CD4-positive, alpha-beta T cell treated with Interleukin-4 for 4 hours (primary cell): ENCODE measurements around the gene RERE.
A peak's percentile ranks its signal among the peaks of the same experiment; 100 is the strongest.

ENCODE experiments used
- DNase-seq: peaks from one replicate; pipeline ENCODE4 v3.0.0-alpha.2; 2020

Gene RERE

DNA sequence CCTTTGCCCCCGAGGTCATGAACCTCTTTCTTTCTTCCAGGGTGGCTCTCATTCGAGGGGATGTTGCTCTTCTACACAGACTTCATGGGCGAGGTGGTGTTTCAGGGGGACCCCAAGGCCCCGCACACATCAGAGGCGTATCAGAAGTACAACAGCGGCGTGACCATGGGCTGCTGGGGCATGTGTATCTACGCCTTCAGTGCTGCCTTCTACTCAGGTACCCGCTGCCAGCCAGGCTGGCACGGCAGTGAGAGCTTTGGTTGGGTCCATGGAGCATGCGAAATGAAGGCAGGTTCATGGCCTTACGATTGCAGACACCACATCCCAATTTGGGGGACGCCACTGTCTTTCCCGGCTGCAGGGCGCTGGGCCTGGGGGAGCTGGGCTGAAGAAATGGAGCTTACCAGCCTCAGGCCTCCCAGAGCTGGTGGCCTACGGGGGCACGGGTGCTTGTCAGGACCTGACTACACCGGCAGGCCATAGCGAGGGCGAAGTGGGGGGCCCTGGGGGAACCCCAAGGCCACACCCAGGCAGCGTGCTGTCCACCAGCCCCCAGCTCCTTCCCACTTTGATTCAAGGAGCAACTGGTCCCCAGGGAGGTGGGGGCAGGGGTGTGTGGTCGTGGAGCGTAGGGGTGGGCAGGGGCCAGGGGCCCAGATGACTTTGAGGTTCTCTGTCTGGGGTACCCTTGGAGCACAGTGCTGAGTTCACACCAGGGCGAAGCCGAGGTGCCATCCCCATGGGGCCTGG is 479.5 kb downstream of the RERE start:
- no peak for DNase-seq

DNA sequence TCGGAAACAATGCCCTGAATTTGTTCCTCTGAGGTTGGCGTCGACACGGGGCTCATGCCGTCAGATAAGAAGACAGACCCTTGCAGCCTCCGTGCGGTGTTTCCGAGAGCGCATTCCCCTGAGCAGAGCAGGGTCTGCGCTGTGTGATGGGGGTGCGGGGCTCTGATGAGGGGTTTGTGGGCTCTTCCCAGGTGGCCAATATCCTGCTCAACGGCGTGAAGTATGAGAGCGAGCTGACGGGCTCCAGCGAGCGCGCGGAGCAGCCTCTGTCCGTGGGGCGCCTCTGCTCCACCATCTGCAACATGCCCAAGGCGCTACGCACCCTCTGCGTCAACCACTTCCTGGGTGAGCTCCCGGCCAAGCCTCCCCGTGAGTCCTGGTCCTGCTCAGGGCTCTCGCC is 482.2 kb downstream of the RERE start:
- DNase-seq, result no peak

DNA sequence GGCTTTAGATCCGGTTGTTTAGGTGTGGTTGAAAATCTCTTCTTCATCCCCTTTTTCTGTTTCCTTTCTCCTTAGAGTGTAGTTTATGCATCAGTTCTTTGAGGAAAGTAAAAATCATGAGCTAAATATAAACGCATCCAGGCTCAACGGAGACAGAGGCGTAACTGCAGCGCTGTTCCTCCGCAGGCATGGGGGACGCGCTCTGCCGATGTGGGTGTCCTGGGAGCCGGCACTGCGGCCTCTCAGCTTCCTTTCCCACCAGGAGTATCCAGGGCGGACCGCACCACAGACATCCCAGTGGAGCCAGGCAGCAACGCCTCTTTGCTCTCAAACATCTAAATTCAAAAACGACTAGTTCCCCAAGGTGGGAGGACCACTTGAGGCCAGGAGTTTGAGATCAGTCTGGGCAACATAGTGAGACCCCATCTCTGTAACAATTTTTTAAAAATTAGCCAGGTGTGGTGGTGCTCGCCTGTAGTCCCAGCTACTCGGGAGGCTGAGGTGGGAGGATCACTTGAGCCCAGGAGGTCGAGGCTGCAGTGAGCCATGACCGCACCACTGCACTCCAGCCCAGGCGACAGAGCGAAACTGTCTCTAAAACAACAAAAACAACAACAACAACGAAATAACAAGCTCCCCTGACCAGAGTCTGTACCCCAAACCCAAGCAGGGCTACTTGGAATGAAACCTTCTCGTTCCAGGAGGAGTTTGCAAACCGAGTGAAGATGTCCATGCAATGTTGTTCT is 483.2 kb downstream of the RERE start:
- DNase-seq, result no peak

DNA sequence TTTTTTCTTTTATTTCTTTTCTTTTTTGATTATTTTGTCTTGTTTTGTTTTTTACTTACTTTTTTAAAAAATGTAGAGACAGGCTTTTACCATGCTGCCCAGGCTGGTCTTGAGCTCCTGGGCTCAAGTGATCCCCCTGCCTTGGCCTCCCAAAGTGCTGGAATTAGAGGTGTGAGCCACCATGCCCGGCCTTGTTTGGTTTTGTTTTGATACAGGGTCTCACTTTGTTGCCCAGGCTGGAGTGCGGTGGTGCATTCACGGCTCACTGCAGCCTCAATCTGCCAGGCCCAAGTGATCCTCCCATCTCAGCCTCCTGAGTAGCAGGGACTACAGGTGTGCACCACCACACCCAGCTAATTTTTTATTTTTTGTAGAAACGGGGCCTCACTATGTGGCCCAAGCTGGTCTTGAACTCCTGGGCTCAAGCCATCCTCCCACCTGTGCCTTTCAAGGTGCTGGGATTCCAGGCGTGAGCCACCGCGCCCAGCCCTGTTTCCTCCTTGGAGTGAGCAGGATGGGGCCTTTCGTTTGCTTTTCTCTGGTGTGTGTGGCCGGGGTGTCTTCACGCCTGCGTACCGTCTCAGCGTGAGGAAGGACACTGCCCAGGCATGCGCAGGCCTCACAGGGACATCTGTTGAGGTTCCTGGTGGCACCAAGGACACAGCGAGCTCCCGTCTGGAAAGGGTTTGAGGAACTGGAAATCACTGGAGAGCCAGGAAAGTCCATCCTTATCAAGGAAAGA is 484.0 kb downstream of the RERE start:
- DNase-seq, result no peak

DNA sequence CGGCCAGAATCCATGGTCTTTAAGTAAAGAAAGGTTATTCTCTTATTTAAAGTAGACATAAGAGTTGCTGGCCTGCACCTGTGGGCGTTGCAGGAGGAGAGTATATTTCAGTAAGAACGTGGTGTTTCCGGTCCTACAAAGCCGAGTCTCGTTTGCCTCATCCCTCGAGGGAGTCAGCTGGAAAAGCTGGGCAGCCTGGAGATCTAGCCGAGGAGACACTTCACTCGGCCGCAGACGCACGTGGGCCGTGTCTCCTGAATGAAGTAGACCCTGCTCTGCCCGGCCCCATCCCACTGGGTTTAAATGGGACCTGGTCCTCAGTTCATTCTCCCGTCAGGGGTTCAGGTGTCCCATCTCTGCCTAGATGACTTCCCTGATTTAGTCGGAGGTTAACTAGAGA is 484.6 kb downstream of the RERE start:
- no peak for DNase-seq

DNA sequence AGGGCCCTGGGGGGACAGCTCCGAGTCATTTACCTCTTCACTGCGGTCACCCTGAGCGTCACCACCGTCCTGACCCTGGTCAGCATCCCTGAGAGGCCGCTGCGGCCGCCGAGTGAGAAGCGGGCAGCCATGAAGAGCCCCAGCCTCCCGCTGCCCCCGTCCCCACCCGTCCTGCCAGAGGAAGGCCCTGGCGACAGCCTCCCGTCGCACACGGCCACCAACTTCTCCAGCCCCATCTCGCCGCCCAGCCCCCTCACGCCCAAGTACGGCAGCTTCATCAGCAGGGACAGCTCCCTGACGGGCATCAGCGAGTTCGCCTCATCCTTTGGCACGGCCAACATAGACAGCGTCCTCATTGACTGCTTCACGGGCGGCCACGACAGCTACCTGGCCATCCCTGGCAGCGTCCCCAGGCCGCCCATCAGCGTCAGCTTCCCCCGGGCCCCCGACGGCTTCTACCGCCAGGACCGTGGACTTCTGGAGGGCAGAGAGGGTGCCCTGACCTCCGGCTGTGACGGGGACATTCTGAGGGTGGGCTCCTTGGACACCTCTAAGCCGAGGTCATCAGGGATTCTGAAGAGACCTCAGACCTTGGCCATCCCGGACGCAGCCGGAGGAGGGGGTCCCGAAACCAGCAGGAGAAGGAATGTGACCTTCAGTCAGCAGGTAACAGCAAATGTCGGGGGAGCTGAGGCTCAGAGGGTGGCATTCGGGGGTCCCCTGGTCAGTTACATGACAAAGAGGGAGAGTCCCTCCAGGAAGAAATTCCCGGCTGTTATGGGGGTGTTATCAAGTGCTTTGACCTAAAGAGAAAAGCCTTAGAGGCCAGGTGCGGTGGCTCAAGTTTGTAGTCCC is 486.9 kb downstream of the RERE start:
- no peak for DNase-seq

DNA sequence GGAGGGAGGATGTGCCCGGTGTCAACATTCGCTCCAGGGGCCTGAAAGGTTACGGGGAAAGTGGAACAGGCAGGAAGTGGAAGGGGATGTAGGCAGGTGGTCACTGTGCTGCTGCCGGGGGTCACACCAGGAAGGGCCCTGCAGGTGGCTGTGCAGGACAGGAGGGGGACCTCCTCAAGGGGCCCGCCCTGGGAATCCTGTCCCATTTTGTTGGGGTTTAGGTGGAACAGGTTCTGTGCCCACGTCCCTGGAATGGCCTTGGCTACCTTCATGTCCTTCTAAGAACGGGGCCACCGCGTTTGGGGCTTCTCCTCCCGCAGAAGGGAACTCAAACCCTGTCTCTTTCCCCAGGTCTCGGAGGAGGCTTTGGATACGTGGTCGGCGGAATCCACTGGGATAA is 487.6 kb downstream of the RERE start:
- DNase-seq, result no peak

DNA sequence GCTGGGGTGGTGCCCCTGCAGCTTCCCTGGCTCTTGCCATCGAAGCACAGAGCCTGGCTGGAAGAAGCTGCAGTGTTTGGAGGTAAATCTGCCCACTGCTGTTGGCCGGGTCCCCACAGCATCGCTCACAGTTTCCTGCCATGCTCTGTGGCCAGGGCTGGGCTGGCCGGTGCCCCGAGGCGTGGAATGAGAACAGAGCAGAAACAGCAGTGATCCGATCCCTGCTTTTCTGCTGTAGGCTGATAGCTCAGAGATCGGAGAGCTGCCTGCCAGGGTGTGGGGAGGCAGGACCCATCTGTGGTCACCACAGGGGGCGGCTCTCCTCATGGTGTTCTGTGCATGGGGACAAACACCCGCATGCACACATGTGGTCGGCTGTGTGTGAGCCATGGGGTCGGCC is 488.0 kb downstream of the RERE start:
- no peak for DNase-seq

DNA sequence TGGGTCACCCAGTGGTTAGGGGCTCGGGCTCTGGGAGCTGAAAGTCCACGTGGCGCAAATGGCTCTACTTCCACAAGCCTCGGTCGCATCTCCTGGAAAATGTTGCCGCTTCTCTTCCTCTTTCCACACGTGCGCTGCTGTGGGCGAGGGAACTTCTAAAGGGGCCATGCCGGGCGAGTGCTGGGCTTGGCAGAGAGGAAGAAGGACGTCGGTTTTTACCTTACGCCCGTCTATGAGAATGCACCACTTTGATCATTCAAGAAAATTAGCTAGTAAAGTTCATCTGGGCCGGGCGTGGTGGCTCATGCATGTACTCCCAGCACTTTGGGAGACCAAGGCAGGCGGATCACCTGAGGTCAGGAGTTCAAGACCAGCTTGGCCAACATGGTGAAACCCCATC is 489.2 kb downstream of the RERE start:
- no peak for DNase-seq

DNA sequence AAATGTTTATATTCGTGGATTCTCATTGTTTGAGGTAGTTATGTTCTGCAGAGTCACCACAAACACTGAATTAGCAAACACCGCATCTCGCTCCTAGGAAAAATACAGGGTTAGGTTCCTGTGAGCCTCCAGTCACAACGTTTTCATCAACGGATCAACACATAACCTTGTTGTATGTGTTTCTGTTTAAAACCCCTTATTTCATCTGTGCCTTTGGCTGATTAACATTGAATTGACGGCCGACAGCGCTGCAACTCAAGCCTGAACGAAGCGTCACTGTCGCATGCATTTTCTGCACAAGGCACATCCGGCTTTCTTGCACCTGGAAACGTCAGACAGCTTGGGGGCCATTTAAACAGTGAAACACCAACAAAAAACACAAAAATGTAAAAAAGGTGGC is 491.2 kb downstream of the RERE start:
- DNase-seq, result no peak

DNA sequence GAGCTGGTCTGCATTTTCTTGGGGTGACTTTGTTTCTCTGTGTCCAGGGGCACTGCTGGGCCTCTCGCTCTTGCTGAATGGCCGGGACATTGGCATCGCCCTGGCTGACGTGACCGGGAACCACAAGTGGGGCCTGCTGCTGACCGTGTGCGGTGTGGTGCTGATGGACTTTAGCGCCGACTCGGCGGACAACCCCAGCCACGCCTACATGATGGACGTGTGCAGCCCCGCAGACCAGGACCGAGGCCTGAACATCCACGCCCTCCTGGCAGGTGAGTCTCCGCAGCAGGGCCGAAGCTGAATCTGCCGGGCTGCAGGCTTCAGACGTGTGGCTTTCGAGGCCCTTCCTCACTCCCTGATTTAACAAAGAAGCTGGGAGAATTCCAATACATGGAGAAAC is 491.7 kb downstream of the RERE start:
- no peak for DNase-seq

DNA sequence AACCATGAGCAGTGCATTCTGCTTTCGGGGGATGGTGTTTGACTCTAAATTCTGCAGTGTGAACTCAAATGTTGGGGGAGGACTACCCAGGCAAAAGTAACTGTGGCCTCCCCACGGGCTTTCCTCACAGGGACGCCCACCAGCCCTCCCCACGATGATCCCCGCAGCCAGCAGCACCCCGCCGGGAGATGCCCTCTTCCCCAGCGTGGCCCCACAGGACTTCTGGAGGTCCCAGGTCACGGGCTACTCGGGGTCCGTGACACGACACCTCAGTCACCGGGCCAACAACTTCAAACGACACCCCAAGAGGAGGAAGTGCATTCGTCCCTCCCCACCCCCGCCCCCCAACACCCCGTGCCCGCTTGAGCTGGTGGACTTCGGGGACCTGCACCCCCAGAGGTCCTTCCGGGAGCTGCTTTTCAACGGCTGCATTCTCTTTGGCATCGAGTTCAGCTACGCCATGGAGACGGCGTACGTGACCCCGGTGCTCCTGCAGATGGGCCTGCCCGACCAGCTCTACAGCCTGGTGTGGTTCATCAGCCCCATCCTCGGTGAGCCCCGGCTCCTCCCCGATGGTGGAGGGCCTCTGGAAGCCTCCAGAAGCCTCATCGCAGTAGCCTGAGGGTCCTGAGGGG is 493.1 kb downstream of the RERE start:
- DNase-seq, result no peak

DNA sequence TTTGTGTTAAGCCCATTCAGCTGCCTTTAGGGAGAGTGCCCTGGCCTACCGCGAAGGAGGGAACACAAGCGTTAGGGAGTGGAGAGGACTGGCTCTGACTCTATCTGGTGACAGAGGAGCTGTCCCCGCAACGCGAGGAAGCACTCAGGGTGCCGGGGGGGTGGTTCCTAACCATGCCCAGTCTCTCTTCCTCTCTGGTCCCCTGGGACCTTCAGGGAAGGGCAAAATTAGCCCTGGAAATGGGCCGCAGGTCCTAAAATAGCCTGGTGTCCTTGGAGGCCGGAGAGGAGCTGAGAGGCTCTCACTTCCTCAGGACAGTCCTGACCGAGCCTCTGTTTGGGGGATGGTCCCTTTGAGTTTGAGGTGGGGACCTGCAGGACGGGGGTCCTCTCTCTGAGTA is 493.7 kb downstream of the RERE start:
- no peak for DNase-seq

DNA sequence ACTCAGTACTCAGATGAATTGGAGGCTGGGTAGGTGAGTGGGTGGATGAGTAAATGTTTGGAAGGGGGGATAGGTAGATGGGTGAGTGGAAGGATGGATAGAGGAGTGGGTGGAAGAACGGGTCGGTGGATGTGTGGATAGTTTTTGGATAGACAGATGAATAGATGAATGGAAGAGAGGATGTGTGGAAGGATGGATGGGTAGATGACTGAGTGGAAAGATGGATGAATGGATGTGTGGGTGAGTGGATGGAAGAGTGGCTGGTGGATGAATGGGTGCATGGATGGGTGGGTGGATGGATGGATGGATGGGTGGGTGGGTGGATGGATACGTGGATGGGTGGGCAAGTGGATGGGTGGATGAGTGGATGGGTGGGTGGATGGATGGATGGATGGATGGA is 495.8 kb downstream of the RERE start:
- DNase-seq, result no peak

DNA sequence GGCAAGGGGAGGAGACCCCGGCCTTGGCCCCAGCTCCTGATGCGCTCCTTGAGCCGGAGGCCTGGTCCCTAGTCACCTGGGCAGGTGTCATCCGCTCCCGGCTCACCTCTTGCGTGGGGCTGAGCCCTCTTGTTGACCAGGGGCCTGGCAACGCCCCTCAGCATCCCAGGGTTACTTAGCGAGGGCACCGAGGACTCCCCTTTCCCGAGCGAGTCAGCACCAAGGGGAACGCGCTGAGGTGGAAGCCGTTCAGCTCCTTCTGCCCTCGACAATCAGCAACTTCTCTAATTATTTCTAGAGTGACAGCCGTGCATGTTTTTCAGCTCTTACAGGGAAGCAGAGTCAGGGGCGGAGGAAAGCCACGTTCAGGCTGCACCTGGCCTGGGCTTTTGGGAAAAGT is 499.0 kb downstream of the RERE start:
- no peak for DNase-seq

DNA sequence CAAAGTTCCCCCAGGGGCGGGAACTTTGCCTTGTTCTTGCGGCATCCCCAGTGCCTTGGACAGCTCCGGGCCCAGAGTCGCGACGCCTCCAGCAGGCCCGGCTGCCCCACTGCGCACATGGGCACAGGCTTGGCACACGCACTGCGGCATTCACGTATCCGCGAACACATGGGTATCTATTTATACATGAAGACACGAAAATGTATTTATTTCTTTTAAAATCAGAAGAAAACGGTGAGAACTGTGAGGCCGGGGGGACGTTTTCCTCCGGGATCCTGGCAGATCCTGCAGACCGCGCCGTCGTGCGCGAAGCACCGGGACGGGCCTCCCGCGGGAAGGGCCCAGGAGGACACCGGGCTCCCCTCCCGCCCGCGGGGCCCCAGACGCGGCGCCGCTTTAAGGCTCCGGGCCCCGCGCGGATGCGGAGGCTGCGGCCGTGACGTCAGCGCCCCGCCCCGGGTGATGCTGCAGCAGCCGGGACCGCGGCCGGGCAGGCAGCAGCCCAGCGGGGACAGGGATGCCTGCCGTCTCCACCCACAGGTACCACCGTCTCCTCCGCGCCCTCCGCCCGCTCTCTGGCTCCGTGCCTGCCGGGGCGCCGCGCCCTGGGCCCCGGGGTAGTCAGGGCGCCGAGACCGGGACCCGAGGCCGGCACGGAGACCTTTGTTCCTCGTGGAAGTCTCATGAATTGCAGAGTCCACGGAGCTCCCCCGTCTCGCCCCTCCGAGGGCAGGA is 499.6 kb downstream of the RERE start, which contains the start of gene SLC45A1:
SLC45A1 (plus strand) TSS at position 468 of the 735 bp plus-strand sequence. CDS start 6,216 bp downstream, outside the sequence.
- peak; percentile 62 for DNase-seq

DNA sequence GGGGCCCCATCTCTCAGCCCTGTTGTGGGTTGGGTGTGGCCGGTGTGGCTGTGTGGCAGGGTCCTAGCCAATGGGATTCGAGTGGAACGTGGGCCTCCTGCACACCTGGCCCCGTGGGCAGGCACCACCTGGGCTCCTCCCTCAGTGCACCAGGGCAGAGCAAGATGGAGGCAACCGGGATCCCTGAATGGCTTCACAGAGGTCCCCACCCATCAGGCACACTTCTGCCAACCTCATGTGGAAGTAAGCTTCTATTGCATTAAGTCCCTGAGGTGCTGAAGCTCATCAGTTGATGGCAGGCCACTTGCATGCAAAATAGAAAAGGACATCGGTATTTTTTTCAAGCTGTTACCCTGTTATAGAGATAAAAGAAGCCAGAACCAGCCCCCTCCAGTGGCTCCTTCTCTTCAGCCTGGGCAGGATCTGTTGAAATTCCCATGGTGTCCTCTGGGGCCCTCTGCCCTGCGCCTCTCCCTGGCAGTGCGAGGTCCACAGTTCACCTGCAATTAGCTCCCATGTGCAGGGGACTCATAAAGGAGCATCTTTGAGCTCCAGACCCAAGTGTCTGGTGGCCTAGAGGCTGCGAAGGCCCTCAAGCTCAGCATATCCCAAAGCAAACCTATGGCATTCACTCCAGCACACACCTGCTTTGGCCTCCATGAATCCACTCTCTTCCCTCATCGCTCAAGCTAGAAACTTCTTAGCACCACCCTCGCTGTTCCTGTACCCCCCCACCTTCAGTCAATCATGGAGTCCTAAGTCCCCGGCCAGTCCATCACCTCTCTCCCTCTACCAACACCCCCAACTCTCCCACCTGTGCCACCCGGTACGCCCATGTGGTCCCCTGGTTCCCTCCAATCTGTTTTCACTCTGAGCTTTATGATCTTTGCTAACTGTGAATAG is 501.6 kb downstream of the RERE start:
- no peak for DNase-seq

DNA sequence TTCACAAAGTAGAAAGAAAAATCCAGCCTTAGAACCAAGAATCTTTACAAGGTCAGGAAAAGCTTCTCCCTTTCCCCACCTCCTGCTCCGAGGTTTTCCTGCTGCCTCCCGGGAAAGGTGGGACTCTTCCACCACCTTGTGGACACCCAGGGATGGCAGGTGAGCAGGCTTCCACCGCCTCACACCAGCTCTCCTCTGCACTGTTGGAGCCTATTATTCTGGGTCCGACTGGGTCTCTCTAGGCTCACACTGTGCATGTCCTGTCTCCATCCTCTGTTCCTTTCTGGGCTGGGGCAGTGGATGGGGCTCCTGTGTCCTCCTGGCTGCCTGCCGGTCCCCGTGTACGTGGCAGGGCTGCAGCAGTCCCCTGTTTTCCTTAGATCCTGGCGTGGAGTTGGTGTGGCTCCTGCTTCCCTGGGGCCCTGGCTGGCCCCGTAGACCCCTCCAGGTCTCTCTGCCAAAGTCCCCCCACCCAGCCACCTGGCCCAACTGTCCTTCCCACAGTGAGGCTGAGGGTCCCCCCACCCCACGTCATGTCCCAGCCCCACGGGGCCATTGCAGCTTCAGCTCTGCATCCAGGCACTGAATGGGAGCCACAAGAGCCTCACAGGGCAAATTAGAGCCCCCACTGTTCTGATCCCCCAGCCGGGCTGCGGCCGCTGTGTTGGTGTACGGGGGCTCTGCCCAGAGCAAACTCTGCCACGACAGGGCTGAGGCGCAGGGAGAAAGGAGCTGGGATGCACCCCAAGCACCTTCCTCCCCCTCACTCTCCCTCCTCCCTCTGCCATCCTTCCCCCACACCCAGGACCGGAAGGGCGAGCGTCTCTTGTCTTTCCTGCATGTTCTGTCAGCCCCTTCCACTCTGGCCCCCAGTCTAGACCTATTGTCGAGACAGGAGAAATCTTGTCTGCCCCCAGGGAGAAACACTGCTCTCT is 502.8 kb downstream of the RERE start:
- peak; percentile 41 for DNase-seq

DNA sequence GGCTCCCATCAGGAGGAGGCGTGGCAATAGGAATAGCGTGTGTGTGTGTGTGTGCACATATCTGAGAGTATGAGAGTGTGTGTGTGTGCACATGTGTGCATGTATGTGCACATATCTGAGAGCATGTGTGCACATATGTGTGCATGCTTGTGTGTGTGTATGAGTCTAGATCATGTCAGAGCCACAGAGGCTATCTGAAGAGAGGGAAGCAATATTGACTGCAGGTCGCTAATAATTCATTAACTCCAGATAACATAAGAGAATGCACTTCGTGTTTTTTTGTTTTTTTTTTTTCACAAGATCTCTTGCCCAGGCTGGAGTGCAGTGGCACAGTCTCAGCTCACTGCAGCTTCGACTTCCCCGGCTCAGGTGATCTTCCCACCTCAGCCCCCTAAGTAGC is 504.2 kb downstream of the RERE start:
- DNase-seq, result no peak
